Measurements from ENCODE around the gene KHK.

KHK gene

DNA sequence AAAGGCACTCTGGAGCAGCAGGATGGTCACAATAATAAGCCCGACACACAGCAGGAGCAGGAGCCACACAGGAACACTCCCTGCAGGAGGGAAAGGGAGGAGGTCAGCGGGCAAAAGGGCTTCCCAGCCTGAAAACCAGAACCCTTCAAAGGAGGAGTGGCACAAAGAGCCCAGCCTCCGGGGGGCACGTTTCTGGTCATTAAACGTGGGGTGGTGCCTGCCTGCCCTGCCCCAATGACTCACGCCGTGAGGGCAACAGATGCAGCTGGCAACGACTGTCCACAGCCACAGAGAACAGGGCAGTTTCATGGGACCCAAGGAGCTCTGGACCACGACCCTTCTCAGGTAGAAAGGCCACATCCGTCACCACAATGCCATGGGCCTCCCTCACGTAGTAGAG is 44.9 kb downstream of the KHK start:
- no peak for DNase-seq

DNA sequence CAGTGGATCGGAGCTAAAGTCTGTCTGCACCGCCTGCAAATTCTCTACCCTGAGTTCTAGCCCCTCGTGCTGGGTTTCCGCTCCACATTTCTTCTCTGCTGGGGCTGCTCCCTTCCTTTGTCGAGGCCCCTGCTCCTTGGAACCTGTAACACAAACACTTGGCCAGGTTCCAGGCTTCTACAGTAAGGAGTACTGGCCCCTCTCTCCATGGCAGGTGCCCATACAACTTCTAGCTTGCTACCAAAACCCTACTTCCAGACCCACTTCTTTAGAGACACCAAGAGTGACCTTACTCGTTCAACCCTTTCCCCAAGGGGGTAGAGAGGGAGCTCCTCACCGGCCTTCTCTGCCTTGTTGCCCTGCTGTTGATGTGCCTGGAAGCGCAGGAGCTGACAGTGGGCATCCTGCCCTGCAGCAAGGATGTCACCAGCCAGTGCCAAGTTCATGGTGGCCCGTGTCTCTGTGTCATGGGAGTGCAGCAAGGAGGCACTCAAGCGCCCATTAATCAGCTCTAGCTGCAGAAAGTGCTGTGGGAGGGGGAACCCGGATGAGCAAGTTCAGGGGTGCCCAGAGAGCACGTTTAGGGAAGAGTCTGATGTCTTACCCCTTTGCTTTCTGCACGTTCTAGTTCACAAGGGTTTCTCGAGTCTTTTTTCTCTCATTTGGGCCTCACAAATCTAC is 46.8 kb downstream of the KHK start:
- DNase-seq = no peak

DNA sequence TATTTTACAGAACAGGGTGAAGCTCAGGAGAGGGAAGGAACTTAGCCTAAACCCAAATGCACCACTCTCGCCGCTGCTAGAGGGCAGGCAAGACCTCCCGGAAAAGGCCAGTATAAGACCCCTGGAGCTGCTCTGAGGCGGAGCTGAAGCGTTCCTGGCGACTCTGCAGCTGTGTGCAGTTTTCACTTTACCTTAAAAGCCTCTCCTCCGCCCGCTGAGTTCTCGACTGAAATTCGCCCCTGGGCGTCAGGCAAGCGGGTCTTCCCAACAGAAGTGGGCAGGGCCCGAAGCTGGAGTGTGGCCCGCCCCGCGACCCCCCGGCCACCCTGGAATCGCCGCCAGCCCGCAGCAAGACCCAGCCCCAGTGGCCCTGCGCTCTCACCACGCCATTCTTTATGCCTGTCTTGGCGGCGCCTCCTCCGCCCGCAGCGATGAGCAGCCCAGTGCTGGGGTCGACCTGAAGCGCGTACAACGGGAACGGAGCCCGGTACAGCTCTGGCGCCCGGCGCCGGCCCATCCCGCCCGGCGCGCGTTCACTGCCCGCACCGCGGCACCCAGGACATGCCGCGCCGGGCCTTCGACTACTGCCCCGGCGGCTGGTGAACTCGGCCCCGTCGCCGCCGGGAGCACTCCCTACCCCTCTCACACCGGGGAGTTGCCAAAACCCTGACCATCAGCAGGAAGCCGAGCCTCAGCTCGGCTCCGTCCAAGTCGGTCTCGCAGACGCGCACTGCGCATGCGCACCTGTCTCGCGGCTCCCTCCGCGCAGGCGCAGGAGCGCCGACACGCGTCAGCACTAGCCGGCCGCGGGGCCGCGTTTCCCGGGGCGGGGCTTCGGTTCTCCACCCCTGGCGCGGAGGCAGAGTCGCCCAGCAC is 47.6 kb downstream of the KHK start, which contains the start of gene PREB:
Gene PREB (minus strand): TSS at position 732 of the 876 bp plus-strand sequence. CDS start 215 bp downstream, at position 517.
- peak; percentile 99 for DNase-seq

DNA sequence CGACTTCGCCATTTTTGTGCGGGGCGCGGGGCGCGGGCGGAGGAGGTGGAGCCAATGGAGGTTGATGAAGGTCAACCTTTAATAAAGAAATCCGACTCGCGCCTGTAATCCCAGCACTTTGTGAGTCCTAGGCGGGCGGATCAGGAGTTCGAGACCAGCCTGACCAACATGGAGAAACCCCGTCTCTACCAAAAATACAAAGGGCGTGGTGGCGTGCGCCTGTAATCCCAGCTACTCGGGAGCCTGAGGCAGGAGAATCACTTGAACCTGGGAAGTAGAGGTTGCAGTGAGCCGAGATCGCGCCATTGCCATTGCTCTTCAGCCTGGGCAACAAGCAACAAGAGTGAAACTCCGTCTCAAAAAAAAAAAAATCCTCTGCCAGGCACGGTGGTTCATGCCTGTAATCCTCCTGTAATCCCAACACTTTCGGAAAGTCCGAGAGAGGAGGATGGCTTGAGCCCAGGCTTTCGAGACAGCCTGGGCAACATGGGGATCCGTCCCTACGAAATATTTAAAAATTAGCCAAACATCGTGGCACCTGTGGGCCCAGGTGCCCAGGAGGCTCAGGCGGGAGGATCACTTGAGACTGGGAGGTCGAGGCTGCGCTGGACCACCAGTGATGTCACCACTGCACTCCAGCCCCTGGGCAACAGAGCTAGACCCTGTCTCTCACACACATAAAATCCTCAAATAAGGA is 48.4 kb downstream of the KHK start:
- DNase-seq = no peak

DNA sequence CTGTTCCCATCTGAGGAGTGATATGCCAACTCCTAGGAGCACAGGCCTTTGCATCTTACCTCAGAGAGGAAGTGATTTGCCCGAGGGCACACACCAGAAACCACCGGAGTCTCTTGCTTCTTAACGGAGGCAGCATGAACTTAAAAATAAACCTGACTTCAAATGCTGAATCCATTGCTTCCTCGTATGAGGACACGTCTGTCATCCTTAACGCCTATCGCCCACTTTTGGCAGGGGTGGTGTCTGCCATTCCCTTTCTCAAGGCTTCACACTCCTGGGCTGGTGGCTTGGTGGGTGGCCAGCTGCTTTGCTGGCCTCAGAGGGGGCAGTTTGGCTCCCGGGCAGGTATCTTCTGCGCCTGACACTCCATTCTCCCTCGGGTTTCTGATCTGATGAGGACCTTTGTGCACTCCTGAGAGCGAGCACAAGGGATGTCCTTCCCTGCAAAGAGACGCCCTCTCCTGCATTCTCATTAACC is 48.9 kb downstream of the KHK start:
- no peak for DNase-seq

DNA sequence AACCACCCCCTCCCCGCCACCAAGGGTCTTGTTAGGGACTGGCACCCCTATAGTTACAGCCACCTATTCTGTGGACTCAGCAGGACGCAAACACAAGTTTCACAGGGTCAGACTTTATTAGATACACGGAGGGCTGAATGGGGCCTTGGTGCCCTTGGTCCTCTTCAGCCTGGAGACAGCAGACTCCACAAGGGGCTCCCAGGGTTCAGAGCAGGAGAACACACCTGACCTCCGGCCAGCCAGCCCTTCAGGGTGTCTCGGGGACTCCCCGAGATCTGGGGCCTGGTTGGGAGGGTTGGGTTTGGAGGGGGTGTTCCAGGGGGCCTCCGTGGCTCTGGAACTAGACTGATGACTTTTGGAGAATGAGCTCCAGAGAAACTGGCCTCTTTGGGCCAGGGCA is 50.2 kb downstream of the KHK start:
- DNase-seq = no peak

DNA sequence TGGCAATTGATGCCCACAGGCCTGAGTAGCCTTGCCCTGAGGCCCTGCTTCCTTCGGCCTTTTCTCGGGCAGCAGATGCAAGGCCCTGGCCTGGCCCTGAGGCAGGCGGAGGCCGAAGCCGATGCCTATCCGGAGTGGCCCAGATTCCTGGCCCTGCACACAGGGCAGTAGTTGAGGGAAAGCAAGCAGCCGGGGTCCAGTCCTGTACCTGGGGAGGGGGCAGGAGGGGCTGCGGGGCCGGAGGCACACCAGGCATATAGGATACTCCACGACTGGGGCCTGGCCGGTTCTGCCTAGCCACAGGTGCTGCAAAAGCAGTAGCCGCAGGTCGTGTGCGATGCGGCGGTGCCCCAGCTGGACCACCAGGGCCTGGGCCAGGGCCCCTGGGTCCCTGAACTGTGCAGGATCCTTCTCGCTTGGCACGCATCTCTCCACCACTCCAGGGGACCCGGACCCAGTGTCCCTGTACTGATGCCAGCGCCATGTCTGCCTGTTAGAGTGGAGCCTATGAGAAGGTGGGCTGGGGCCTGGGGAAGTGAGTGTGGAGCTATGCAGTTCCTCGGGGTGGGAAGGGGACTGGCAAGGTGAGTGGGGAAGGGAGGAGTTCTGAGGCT is 50.9 kb downstream of the KHK start:
- DNase-seq = no peak

DNA sequence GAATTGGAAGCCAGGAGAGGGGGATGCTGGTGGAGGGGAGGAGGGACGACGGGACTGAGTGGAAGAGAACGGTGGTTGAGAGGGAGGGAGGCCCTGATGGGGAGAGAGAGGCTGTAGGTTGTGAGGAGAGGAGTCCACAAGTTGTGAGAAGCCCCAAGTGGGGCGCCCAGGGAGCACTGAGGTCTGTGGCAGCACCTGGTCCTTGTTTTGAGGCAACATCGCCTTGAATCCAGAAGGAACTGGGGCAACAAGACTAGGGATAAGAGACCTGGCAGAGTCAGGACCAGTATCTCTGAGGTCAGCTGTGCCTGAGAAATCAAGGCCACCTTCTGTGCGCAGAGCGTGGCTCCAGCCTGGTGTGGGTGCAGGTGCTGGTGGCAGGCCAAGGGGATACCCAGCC is 51.5 kb downstream of the KHK start:
- DNase-seq = no peak

DNA sequence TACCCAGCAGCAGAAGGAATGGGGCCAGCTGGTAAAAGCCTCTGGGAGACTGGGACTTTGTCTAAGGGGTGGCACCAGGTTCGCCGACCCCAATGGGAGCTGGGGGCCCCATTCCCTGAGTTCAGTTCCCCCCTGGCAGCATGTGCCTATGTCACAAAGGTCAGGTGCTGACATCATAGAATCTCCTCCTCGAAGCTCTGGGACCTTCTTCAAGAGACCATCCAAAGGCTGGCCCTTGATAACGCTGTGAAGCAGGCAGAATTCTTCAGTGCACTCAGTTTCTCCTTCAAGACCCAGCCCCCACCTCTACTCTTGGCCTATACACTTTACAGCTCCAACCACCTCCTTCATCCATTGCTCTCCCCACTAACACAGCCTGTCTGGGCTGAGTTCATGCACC is 52.7 kb downstream of the KHK start, which contains the start of gene PRR30:
Gene PRR30 (minus strand): TSS at position 101 of the 400 bp plus-strand sequence. CDS start 1,081 bp downstream, outside the sequence.
- no peak for DNase-seq

DNA sequence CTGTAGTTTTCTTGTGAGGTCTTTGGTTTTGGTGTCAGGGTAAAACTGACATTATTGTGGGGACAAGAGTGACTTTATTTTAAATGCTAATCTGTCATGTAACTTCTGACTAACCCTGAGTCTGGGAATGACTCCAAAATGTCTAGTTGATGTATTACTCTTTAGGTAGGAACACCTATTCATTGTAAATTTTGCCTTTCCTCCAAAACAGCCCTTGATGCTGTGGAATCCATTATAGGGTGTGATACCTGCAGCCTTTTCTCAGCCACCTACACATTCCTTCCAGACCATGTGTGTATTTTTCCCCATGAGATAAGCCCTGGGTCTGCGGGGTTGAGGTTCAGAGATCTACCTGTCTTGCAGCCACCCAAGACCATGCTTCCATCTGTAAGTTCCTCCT is 56.7 kb downstream of the KHK start:
- DNase-seq = no peak

DNA sequence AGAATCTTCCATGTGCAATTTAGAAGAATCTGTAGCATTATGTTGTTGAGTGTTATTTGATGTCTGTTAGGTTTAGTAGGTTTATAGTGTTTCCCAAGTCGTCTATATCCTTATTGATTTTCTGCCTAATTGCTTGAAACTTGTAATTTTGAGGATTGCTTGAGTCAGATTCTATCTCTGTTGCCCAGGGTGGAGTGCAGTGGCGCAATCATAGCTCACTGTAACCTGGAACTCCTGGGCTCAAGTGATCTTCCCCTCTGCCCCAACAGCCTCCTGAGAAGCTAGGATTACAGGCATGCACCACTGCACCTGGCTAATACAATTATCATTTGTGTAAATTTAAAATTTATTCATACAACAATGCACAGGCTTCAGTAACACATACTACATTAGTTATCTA is 59.1 kb downstream of the KHK start:
- DNase-seq = no peak

DNA sequence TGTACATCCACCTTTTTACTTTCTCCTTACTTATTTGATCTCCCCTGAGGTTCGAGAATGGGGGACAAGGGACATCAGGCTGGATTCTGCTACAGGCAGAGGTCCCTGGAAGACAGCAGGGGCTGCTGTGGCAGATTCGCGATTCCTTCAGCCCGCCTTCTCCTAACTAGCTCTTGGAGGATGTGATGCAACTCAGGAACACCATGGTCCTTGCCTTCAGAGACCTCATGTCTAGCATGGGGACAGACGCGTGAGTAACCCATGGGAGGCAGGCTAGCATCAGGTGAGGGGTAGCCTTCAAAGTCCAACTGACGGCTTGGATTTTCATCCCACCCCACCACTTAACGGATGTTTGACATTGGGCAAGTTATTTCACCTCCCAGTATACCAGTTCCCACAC is 61.4 kb downstream of the KHK start:
- DNase-seq = no peak

DNA sequence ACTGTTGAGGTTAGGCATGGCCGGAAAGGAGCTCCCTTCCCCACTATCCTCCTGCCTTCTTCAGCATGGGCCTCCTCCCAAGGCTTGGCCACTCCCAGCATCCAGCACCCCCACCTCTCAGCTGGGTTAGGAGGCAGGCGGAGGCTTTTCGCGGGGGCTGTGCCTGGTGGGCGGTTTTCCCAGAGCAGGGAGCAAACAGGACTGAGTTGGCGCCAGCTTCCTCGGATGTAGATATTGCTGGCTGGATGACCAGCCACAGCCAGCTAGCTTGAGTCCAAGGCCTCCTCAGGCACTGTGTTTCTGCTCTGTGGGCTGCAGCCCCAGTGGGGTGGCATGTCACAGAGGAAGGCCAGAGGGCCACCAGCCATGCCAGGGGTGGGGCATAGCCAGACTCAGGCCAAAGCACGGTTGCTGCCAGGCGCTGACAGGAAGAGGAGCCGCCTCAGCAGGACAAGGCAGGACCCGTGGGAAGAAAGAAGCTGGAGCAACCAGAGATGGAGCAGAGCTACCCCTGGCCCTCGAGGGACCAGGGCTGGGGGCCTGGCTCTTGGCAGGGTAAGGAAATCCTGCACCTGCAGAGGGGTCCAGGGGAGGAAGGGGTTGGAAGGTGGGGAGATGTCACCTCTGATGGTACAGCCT is 62.3 kb downstream of the KHK start, which contains the start of gene TCF23:
Gene TCF23 (plus strand): TSS at position 204 of the 639 bp plus-strand sequence. CDS start 130 bp downstream, at position 334.
- DNase-seq = no peak

DNA sequence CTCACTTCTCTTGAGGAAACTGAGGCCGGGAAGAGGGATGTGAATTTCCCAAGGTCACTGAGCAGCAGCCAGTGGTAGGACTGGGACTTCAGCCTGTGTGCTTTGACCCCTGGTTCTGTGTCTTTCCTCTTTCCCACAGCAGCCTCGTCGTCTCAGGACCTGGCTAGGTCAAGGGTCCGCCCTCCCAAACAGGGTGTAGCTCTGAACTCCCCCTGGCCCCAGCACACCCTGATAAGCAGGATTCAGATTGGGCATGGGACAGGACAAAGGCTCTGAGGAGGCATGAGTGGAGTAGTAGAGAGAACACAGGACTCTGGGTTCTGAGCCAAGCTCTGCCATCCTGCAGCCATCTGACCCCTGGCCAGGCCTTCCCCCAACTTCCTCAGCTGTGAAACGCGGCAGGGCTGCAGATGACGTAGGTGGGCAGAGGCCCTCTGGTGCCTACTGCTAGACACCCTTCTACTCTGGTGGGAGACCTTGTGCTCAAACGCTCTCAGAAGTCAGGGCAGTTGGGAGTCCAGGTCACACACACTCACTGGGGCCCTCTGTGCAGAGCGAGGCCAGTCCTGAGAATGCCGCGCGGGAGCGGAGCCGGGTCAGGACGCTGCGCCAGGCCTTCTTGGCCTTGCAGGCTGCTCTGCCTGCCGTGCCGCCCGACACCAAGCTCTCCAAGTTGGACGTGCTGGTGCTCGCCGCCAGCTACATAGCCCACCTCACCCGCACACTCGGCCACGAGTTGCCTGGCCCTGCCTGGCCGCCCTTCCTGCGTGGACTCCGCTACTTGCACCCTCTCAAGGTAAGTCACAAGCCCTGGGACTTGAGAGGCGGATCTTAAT is 63.2 kb downstream of the KHK start:
- DNase-seq = no peak

Data from stimulated activated CD4-positive, alpha-beta T cell treated with anti-CD3 and anti-CD28 coated beads, Interleukin-12 subunit alpha, Interleukin-12 subunit beta, amount 100 ng/mL, for 4 hours (primary cell).